ENCODE results near the gene ESRRG. TPM values are rescaled to one million over a fixed set of nuclear protein-coding genes. Genes with fewer than 3 reads are reported as not detected.
A peak's percentile ranks its signal among the peaks of the same experiment; 100 is the strongest.

ESRRG gene
- total RNA-seq, 1 donor from 2014 or later, result 9.6 TPM

DNA sequence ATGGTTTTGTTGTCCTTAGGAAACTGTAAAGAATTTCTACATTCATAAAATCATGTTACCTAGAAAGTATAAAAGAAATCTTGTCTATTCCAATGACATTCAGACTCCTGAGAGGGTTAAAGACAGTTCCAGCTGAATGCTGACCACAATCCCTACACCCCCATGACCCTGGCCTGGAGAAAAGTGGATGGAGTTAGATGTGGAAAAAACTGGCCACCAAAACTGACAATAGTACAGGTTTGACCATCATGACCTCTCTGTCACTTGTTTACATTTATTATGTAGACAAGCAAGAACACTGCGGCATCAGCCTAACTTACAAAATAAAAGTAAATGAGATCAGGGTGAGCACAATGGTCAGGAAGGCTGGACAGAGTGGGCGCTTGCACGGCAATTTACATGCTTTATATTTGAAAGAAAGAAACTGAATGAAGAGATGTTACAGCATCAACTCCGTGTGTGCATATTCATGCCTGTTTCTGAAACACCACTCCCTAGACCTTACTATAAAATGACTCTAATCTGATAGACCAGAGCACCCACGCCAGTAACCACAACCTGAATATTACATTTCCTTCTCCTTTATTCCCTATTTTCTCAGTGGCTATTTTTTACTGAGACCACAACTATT lies 116.0 kb downstream of the ESRRG start:
- DNase-seq (ENCODE audit: low spot score, unreplicated experiment), result no peak
- Mint-ChIP-seq H3K36me3 (ENCODE audit: insufficient read depth) (no peaks in the 10 kb centered on the region), H3K4me3 (ENCODE audit: low read depth) (no peak overlapping the region), H3K27me3 (peaks cover 2% of the 10 kb centered on the region), H3K27ac (no peak overlapping the region), H3K9me3 (ENCODE audit: low read depth) (no peaks in the 10 kb centered on the region), H3K4me1 (ENCODE audit: low read depth) (peaks cover 26% of the 10 kb centered on the region)
- TF ChIP-seq, protein P1, sequence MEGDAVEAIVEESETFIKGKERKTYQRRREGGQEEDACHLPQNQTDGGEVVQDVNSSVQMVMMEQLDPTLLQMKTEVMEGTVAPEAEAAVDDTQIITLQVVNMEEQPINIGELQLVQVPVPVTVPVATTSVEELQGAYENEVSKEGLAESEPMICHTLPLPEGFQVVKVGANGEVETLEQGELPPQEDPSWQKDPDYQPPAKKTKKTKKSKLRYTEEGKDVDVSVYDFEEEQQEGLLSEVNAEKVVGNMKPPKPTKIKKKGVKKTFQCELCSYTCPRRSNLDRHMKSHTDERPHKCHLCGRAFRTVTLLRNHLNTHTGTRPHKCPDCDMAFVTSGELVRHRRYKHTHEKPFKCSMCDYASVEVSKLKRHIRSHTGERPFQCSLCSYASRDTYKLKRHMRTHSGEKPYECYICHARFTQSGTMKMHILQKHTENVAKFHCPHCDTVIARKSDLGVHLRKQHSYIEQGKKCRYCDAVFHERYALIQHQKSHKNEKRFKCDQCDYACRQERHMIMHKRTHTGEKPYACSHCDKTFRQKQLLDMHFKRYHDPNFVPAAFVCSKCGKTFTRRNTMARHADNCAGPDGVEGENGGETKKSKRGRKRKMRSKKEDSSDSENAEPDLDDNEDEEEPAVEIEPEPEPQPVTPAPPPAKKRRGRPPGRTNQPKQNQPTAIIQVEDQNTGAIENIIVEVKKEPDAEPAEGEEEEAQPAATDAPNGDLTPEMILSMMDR (IDR thresholded peaks at IDR 0.05; ENCODE audit: unreplicated experiment), result no peak

DNA sequence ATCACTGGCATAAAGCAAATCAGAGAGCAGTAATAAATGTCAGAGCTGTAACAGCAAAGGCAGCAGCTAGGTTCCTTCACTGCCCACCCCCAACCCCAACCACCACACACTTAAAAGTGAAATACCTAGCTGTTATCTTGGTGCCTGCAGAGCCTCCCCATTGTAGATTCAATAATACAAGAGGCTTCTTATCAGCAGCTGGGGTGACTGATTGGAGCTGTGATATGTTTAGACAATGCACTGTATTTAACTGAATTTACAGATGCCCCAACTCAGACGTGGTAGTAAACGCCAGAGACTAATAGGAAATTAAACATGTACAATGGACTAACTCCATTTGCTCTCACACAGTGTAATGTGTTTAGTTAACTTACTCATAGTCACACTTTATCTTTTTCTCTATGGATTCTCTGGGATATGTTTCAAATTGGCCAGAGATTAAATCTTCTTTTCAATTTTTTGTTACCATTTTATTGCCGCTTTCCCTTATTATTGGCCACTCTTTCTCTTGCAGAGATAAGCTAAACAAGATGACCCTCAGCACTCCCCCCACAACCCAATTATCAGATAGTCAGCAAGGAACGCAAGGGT lies 117.1 kb downstream of the ESRRG start:
- Mint-ChIP-seq H3K36me3 (ENCODE audit: insufficient read depth) (no peaks in the 10 kb centered on the region), H3K4me3 (ENCODE audit: low read depth) (no peak overlapping the region), H3K27me3 (peaks cover 2% of the 10 kb centered on the region), H3K9me3 (ENCODE audit: low read depth) (no peaks in the 10 kb centered on the region), H3K4me1 (ENCODE audit: low read depth) (peaks cover 28% of the 10 kb centered on the region), H3K27ac (no peak overlapping the region)
- TF ChIP-seq, protein P1 (IDR thresholded peaks at IDR 0.05; ENCODE audit: unreplicated experiment), result no peak
- DNase-seq (ENCODE audit: low spot score, unreplicated experiment), result no peak

DNA sequence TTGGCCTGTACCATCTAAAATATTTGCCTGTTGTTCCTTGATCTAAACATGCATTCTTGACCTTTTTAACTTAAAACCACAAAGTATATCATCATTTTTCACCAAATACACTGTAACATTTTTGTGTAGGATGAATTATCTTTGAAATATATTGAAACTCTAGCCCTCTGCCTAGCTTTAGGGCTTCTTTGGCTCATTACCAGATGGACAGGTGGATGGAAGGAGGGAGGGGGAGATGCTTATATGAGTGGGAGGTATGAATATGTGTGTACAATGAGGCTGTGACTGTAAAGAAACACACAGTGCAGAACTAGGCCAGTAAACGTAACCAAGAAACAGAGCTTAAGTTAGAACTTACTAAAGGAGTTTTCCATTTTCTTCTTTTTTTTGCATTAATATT lies 118.5 kb downstream of the ESRRG start:
- no peak for DNase-seq (ENCODE audit: low spot score, unreplicated experiment)
- Mint-ChIP-seq H3K4me3 (ENCODE audit: low read depth) (no peak overlapping the region), H3K27ac (no peak overlapping the region), H3K36me3 (ENCODE audit: insufficient read depth) (no peaks in the 10 kb centered on the region), H3K4me1 (ENCODE audit: low read depth) (peaks cover 29% of the 10 kb centered on the region), H3K27me3 (peaks cover 2% of the 10 kb centered on the region), H3K9me3 (ENCODE audit: low read depth) (no peaks in the 10 kb centered on the region)
- TF ChIP-seq, protein P1 (IDR thresholded peaks at IDR 0.05; ENCODE audit: unreplicated experiment), result no peak

DNA sequence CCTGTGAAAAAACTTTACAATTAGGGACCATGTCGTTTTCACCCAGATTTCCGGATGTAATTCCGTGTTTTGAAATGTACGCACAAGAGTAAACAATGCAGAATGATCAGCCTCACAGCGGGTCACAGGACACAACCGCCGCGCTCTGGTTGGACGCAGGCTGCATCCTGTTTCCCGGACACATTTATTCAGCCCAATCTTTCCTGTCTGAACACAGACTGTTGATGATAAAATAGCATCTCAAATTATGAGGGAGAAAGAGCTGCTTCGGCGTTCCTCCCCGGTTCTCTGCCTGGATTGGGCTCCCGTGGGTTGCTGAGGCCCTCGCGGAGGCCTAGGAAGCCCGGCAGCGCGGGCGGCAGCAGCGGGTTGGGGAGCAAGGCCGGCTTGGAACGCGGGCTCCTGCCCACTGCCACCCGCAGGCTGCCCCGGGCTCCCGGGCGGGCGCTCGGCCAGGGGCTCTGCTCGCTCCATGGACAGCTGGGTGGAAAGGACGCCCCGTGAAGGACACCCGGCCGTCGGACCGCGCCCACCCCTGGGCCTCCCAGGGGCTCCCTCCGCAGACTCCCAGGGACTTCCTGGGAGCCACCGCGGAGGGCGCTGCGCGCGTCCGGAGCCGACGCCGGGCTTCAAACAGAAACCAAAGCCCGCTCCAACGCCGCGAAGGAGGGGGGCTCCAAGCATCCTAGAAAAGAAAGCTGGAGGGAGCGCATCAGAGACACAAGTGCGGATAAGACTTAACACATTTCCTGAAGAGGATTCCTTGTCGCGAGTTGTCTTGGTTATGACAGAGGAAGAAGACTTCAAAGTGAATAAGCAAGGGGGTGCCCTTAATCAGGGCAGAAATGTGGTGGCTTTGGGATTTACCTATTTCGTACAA lies 122.3 kb downstream of the ESRRG start:
- Mint-ChIP-seq H3K9me3 (ENCODE audit: low read depth) (no peaks in the 10 kb centered on the region), H3K4me1 (ENCODE audit: low read depth) (peaks cover 26% of the 10 kb centered on the region), H3K36me3 (ENCODE audit: insufficient read depth) (no peaks in the 10 kb centered on the region), H3K27me3 (peaks cover 2% of the 10 kb centered on the region), H3K27ac (peak overlapping the region; percentile 97), H3K4me3 (ENCODE audit: low read depth) (peak overlapping the region; percentile 86)
- TF ChIP-seq, protein P1 (IDR thresholded peaks at IDR 0.05; ENCODE audit: unreplicated experiment), result peak; percentile 72
- DNase-seq (ENCODE audit: low spot score, unreplicated experiment), result peak; percentile 62

DNA sequence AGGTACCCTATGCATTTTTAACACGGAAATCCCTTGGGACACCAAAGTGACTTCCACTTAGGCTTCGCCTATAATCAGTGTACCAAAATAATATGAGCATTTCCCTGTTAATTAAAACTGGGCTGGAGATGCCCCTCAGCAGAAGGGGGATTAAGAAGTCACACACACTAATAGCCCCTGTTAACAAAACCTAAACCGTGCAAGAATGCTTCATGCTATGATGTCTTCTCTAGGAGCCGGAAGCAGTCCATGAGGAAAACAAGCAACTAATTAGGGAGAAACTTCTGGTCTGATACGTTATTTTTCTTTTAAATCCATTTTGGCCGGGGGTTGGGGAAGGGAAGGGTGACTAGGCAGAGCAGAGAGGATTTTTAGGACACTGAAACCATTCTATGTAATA lies 123.4 kb downstream of the ESRRG start:
- no peak for DNase-seq (ENCODE audit: low spot score, unreplicated experiment)
- Mint-ChIP-seq H3K4me1 (ENCODE audit: low read depth) (peaks cover 14% of the 10 kb centered on the region), H3K27me3 (peaks cover 2% of the 10 kb centered on the region), H3K9me3 (ENCODE audit: low read depth) (no peaks in the 10 kb centered on the region), H3K4me3 (ENCODE audit: low read depth) (peak overlapping the region; percentile 32), H3K36me3 (ENCODE audit: insufficient read depth) (no peaks in the 10 kb centered on the region), H3K27ac (no peak overlapping the region)
- TF ChIP-seq, protein P1 (IDR thresholded peaks at IDR 0.05; ENCODE audit: unreplicated experiment), result no peak
